Measurements from ENCODE around the gene MYLK4. TPM values are rescaled to one million over a fixed set of nuclear protein-coding genes. Genes with fewer than 3 reads are reported as not detected.

The MYLK4 gene
- total and polyA plus RNA-seq, 2 donors (not counting 3 experiments of a cell fraction or from before 2014, with no cell fraction given) = 0.41 to 0.62 TPM

GRCh38 chr6:2765166-2765895 lies 14.6 kb upstream of the MYLK4 start, which contains the start of gene WRNIP1:
WRNIP1 (plus strand) TSS chr6:2765393; CDS start chr6:2765623, 230 bp downstream.
- dilution Hi-C loops (cut with MboI; ENCODE audit: extremely low pct_ligation_motif_present, low sequenced_read_pairs) = no loop called here
- peak; percentile 80 for FAIRE-seq
- H4K20me1 ChIP-seq (replicated peaks; ENCODE audit: control insufficient read depth, extremely low read depth, insufficient read depth, low read length) = peaks cover 3% of the 10 kb centered on the region

More at GRCh38 chr6:2765166-2765895, 14.6 kb upstream of the MYLK4 start, which contains the start of gene WRNIP1:
- H3K27ac ChIP-seq (ENCODE audit: insufficient read depth, low read depth, low read length) = peak within 1 kb of the TSS; percentile 79
- H3K4me3 ChIP-seq (replicated peaks in 1 of 3; ENCODE audit: insufficient read depth in 1 of 3, low read depth in 1 of 3, low read length in 3 of 3) = peak within 1 kb of the TSS; percentile 72 to 98 (median 97)
- BruUV-seq (replicated peaks) = no TSS peak
- H3K9me1 ChIP-seq (replicated peaks; ENCODE audit: control insufficient read depth, extremely low read depth, insufficient read depth, low read length) = no peaks in the 10 kb centered on the region
- no peaks in the 10 kb centered on the region for H3K27me3 ChIP-seq (ENCODE audit: control insufficient read depth in 2 of 2, insufficient read depth in 2 of 2, low read length in 2 of 2)
- H3K4me1 ChIP-seq (ENCODE audit: control insufficient read depth, extremely low read depth, insufficient read depth, low read length) = peaks cover 40% of the 10 kb centered on the region
- H3K36me3 ChIP-seq (ENCODE audit: control insufficient read depth in 2 of 2, extremely low read depth in 1 of 2, insufficient read depth in 2 of 2, low read length in 2 of 2) = no peaks in the 10 kb centered on the region
- H2AFZ ChIP-seq (ENCODE audit: low read depth, low read length) = peak within 1 kb of the TSS; percentile 83
- DNase-seq (ENCODE audit: low read depth, low spot score) = peak; percentile 99
- H3K9ac ChIP-seq (replicated peaks; ENCODE audit: extremely low read depth, insufficient read depth, low read length) = peak within 1 kb of the TSS; percentile 94
- TF ChIP-seq POLR2AphosphoS5 (IDR thresholded peaks at IDR 0.05; ENCODE audit: insufficient read depth, low read depth, low read length) (peak; percentile 12), MAX (IDR thresholded peaks at IDR 0.05; ENCODE audit: insufficient read depth, insufficient read length) (peak; percentile 36), CTCF (IDR thresholded peaks at IDR 0.05; ENCODE audit: extremely low read depth in 1 of 2, insufficient read depth in 1 of 2, low read depth in 1 of 2, low read length in 2 of 2) (peak; percentile 65 to 66), JUN (IDR thresholded peaks at IDR 0.05; ENCODE audit: borderline replicate concordance, insufficient read depth, insufficient read length, low read depth) (no peak), FOS (IDR thresholded peaks at IDR 0.05; ENCODE audit: borderline replicate concordance, insufficient read depth, low read length) (no peak)
- CTCF ChIA-PET = interaction anchor here (0.9 to 6.7 kb wide), 10 partner anchors 8 to 1169 kb away, joined by 3 to 54 read pairs (median 6); partner anchors contain the start of genes MYLK4, SERPINB1 and SERPINB6
- POLR2A ChIA-PET = interaction anchor here (0.6 to 1.5 kb wide), 4 partner anchors 18 to 980 kb away, joined by 3 to 8 read pairs (median 4); no protein-coding TSS in a partner anchor
- no peaks in the 10 kb centered on the region for H3K9me3 ChIP-seq (replicated peaks; ENCODE audit: control insufficient read depth, insufficient read depth, low read length)
- peak within 1 kb of the TSS; percentile 99 for H3K4me2 ChIP-seq (ENCODE audit: insufficient read depth, low read length)
- intact Hi-C loops (cut with micrococcal nuclease) = loop anchor here (1.0 to 5.0 kb wide), 6 partner anchors 27 to 1153 kb away; partner anchors contain the start of gene RIPK1
- H3K79me2 ChIP-seq (ENCODE audit: control insufficient read depth, insufficient read depth, low read length) = peaks cover 45% of the 10 kb centered on the region
